ENCODE data around the gene PRPF8. TPM values are rescaled to one million over a fixed set of nuclear protein-coding genes. Genes with fewer than 3 reads are reported as not detected.

PRPF8 gene
- total RNA-seq, 1 donor from 2014 or later: 114 TPM

GRCh38 chr17:1650731-1651558 is 33.7 kb downstream of the PRPF8 start:
- Histone ChIP-seq H3K27me3 (no peaks in the 10 kb centered on the region), H3K36me3 (peaks cover 55 to 58% of the 10 kb centered on the region in 2 donors), H3K9me3 (no peaks in the 10 kb centered on the region), H3K27ac (peak overlapping the region; percentile 94 to 99), H3K4me3 (peak overlapping the region in 1 of 2 donors; percentile 92), H3K4me1 (peaks cover 4 to 21% of the 10 kb centered on the region in 2 donors)
- no peak for TF ChIP-seq CTCF (IDR thresholded peaks at IDR 0.05)
- intact Hi-C loops (cut with DNase I): no loop called here
- DNase-seq (ENCODE audit: low spot score in 2 of 2): no peak

GRCh38 chr17:1649844-1650501 is 34.7 kb downstream of the PRPF8 start, which contains the start of gene RILP:
Gene RILP, minus strand, starts transcription at chr17:1649866. Its CDS starts 62 bp downstream, at chr17:1649804.
- no peak for TF ChIP-seq CTCF (IDR thresholded peaks at IDR 0.05)
- Histone ChIP-seq H3K36me3 (peaks cover 46 to 48% of the 10 kb centered on the region in 2 donors), H3K27me3 (no peaks in the 10 kb centered on the region), H3K9me3 (no peaks in the 10 kb centered on the region), H3K27ac (peak within 1 kb of the TSS; percentile 94 to 99), H3K4me3 (peak within 1 kb of the TSS; percentile 74 to 92), H3K4me1 (peaks cover 4 to 21% of the 10 kb centered on the region in 2 donors)
- intact Hi-C loops (cut with DNase I): loop anchor here (1.0 to 5.0 kb wide), 5 partner anchors 22 to 383 kb away; partner anchors contain the start of genes CRK, PRPF8 and SLC43A2
- DNase-seq (ENCODE audit: low spot score in 2 of 2): peak in 1 of 2 donors; percentile 89

GRCh38 chr17:1648963-1649843 is 35.5 kb downstream of the PRPF8 start:
- TF ChIP-seq CTCF (IDR thresholded peaks at IDR 0.05): peak in 2 of 3 experiments; percentile 94 to 97
- intact Hi-C loops (cut with DNase I): loop anchor here (1.0 to 5.0 kb wide), 6 partner anchors 21 to 382 kb away; partner anchors contain the start of genes CRK, PRPF8 and SLC43A2
- H3K27me3 ChIP-seq: no peaks in the 10 kb centered on the region
- peak overlapping the region; percentile 74 to 92 for H3K4me3 ChIP-seq
- H3K36me3 ChIP-seq: peaks cover 38 to 40% of the 10 kb centered on the region in 2 donors
- H3K4me1 ChIP-seq: peaks cover 4 to 22% of the 10 kb centered on the region in 2 donors
- H3K27ac ChIP-seq: peak overlapping the region; percentile 94 to 99
- no peaks in the 10 kb centered on the region for H3K9me3 ChIP-seq
- DNase-seq (ENCODE audit: low spot score in 2 of 2): peak; percentile 86 to 98

GRCh38 chr17:1648173-1648962 is 36.3 kb downstream of the PRPF8 start:
- peaks cover 30 to 32% of the 10 kb centered on the region in 2 donors for H3K36me3 ChIP-seq
- H3K27ac ChIP-seq: peak overlapping the region; percentile 75 to 87
- intact Hi-C loops (cut with DNase I): loop anchor here (1.0 to 5.0 kb wide), 3 partner anchors 68 to 381 kb away; no protein-coding TSS in a partner anchor
- peak in 1 of 2 donors; percentile 72 for DNase-seq (ENCODE audit: low spot score in 2 of 2)
- peaks cover 4 to 28% of the 10 kb centered on the region in 2 donors for H3K4me1 ChIP-seq
- peak in 1 of 3 experiments; percentile 98 for TF ChIP-seq CTCF (IDR thresholded peaks at IDR 0.05)
- H3K9me3 ChIP-seq: no peaks in the 10 kb centered on the region
- H3K27me3 ChIP-seq: no peaks in the 10 kb centered on the region
- H3K4me3 ChIP-seq: peak overlapping the region; percentile 74 to 92
